ENCODE results near the gene LRRC9. TPM values are rescaled to one million over a fixed set of nuclear protein-coding genes. Genes with fewer than 3 reads are reported as not detected.

The LRRC9 gene
- total RNA-seq (2013; cell fraction: nucleolus; rRNA removed): 1.5 and 2.0 TPM in 2 replicates
- total RNA-seq (2014; rRNA removed): not detected in 2 replicates
- not detected in 2 replicates for total RNA-seq (2014; rRNA removed; fragmentation: Illumina TruSeq; extraction: Trizol)
- not detected in 2 replicates for total RNA-seq (2021)
- not detected for polyA plus RNA-seq (2011; ENCODE audit: low read depth)
- polyA plus RNA-seq (2011; rRNA removed): not detected in 2 replicates
- polyA plus RNA-seq (2011; cell fraction: cytosol; rRNA removed): not detected in 2 replicates
- not detected in 2 replicates for polyA plus RNA-seq (2011; cell fraction: nucleus; rRNA removed)
- not detected in 2 replicates for polyA plus RNA-seq (2012)
- not detected in 2 replicates for polyA plus RNA-seq (2014; fragmentation: Illumina TruSeq; extraction: Trizol)
- polyA plus RNA-seq (2014; fragmentation: Nextera tagmentation; extraction: Ambion mirVana): not detected
- polyA plus RNA-seq (2014; rRNA removed): not detected in 2 replicates
- not detected for polyA plus RNA-seq (2016; fragmentation: Nextera tagmentation; extraction: Ambion mirVana)
- not detected in 2 replicates for polyA minus RNA-seq (2011; rRNA and poly(A)+ RNA removed)
- polyA minus RNA-seq (2011; cell fraction: cytosol; rRNA and poly(A)+ RNA removed): not detected in 2 replicates
- not detected in 2 replicates for polyA minus RNA-seq (2011; cell fraction: nucleus; rRNA and poly(A)+ RNA removed)
- percentile 18 among the genes with signal in this experiment for Bru-seq, nascent RNA
- BruChase-seq, experiment 1, labeled RNA remaining after a 6-hour chase: percentile 13 among the genes with signal in this experiment
- BruChase-seq, experiment 2, labeled RNA remaining after a 2-hour chase: percentile 16 among the genes with signal in this experiment
- long read RNA-seq, experiment 1: 0 reads
- long read RNA-seq, experiment 2, partial matches to known transcripts: 0 of 3 reads
- long read RNA-seq, experiment 2, other reads (novel, unspliced or antisense): 3 of 3 reads

DNA sequence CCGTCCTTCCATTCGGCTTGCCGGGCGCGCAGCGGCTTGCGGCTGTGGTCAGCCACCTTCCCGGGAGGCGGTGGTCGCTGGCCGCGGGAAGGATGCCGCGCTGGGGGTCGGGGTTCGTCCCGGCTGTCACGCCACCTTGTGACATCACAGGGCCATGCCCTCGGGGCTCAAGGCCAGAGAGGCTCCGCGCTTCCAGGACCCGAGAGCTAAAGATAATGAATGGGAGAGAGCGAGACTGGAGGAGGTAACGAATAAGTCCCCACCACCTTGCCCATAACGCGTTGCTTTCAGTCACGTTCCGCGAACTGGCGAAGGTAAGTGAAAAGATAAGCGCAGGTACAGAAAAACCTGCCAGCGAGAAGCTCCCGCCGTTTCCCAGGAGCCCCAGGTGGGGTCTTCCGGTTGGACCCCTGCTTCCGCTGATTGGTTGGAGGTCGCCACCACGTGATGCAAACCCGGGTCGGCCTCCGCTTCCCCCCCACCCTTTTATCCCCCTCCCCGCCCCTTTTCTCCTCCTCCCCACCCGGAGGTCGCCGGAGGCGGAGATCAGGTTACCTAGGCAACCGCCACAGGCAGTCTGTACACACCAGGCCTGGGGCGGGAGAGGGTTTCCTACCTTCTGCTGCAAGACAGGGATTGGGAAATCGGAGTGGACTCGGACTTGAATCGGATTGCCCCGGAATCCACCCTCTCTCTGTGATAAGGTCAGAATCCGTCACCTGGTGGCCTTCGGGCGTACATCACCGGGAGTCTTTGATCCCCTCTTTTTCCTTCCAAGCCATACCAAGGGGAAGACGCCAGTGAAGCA, at the start of gene LRRC9:
TSS of gene LRRC9 (plus strand) at position 575 of the 808 bp plus-strand sequence.
- H3K36me3 ChIP-seq (ENCODE audit: control insufficient read depth in 2 of 2, insufficient read depth in 2 of 2, low read length in 1 of 2): no peaks in the 10 kb centered on the region
- SMC1A ChIA-PET (ENCODE audit: uncharacterized antibody, unreplicated experiment): no interaction called here
- RAD21 ChIA-PET (ENCODE audit: unreplicated experiment): no interaction called here
- H2AFZ ChIP-seq (ENCODE audit: control insufficient read depth, low read depth, low read length): peak within 1 kb of the TSS; percentile 37
- peak within 1 kb of the TSS; percentile 77 for H3K4me2 ChIP-seq (ENCODE audit: control insufficient read depth, insufficient read depth)
- 23% methylated on average over 52 of the region's 57 CpGs for WGBS (ENCODE audit: insufficient coverage, insufficient replicate concordance, low lambda C conversion rate, missing lambda C conversion rate)
- peaks cover 0 to 5% of the 10 kb centered on the region in 2 experiments; a peak in 2 of 4 replicates for H3K27me3 ChIP-seq (replicated peaks in 1 of 2; ENCODE audit: control insufficient read depth in 2 of 2, insufficient read depth in 2 of 2, low read length in 1 of 2)
- no peak for TF ChIP-seq BCLAF1 (IDR thresholded peaks at IDR 0.05)
- TF ChIP-seq BHLHE40 (IDR thresholded peaks at IDR 0.05; ENCODE audit: borderline replicate concordance in 1 of 2, low read depth in 2 of 2, low read length in 1 of 2): peak in 1 of 2 experiments; percentile 24; a peak in 1 of 4 replicates
- TF ChIP-seq IRF4 (IDR thresholded peaks at IDR 0.05; ENCODE audit: low read depth, low read length): no peak
- 0 out of 2 replicates have a peak, but pooled peaks have one; percentile 30 for TF ChIP-seq LARP7 (IDR thresholded peaks at IDR 0.05)
- no peak for TF ChIP-seq FOXM1 (IDR thresholded peaks at IDR 0.05; ENCODE audit: low read depth, low read length)
- no peak for TF ChIP-seq SREBF1 (IDR thresholded peaks at IDR 0.05; ENCODE audit: low read length)
- in situ Hi-C loops (cut with MboI): no loop called here
- DNase-seq (ENCODE audit: low read depth, low spot score) (no peak), ATAC-seq (peak; percentile 63), FAIRE-seq (no peak)
- intact Hi-C loops (cut with micrococcal nuclease; ENCODE audit: unreplicated experiment): loop anchor here (2.0 to 5.0 kb wide), 2 partner anchors 48 to 287 kb away; no protein-coding TSS in a partner anchor
- no peaks in the 10 kb centered on the region; the same call in 2 of the 3 replicates for H3K9me3 ChIP-seq (replicated peaks; ENCODE audit: control insufficient read depth, insufficient read depth, low read length)
- CTCF ChIA-PET: interaction anchor here (0.6 kb wide), 1 partner anchor 17 kb away, joined by 3 read pairs; no protein-coding TSS in a partner anchor
- peak within 1 kb of the TSS; percentile 45; the same call in 1 of the 2 replicates for H3K4me3 ChIP-seq
- H4K20me1 ChIP-seq (ENCODE audit: control insufficient read depth, insufficient read depth): no peaks in the 10 kb centered on the region
- POLR2A ChIA-PET: no interaction called here
- H3K9ac ChIP-seq (ENCODE audit: control insufficient read depth, insufficient read depth, low read length): no peak within 1 kb of the TSS
- no peak within 1 kb of the TSS for H3K27ac ChIP-seq (ENCODE audit: control insufficient read depth, insufficient read depth)
- peaks cover 3% of the 10 kb centered on the region; the same call in 1 of the 2 replicates for H3K4me1 ChIP-seq (ENCODE audit: control insufficient read depth, insufficient read depth, low read length)
- H3K79me2 ChIP-seq (ENCODE audit: control insufficient read depth, insufficient read depth, low read length): no peaks in the 10 kb centered on the region
- BruUV-seq (replicated peaks): no TSS peak
